NB4 (cell line): ENCODE measurements around the gene SGPP2.

Source experiments
- MYC ChIP-seq: IDR thresholded peaks from 2 replicates; pipeline ENCODE4 v1.6.1; 2011; ENCODE audit warnings: low read depth, low read length
- POLR2A ChIP-seq: IDR thresholded peaks from 2 replicates; pipeline ENCODE4 v1.6.1; 2011; ENCODE audit warnings: mild to moderate bottlenecking; ENCODE audit not compliant: insufficient read length; ENCODE audit errors: extremely low read depth
- TF ChIP-seq, protein P1 (sequence below): IDR thresholded peaks from one replicate; pipeline ENCODE4 v1.5.1; 2012; ENCODE audit warnings: low read depth, low read length
- TF ChIP-seq, protein P2 (sequence below): IDR thresholded peaks from 2 replicates; pipeline ENCODE4 v1.6.1; 2011; ENCODE audit warnings: low read depth, low read length

DNA sequence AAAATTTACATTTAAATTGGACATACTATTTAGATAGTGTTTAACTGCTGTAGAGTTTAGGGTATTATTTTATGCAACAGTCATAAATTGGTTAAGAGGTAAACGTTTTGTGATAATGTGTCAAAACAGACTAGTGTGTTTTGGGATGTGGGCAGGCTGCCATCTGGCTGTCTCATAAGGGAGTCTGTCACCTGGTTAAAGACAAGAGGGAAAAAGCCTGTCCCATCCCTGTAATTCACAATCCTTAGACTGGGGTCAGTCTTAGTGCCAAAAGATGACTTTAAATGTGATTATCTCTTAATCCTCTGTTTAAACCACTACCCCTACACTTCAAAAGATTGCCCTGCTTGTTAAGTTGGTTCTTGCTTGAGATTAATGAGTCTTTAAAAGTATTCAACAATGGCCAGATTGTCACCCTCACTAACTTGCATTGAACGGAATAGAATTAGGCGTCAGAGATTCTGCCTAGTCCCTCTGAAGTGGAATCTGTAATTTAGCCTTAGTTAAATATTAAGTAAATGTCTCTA lies 59.2 kb downstream of the SGPP2 start:
- TF ChIP-seq POLR2A: no peak
- TF ChIP-seq, protein P1, sequence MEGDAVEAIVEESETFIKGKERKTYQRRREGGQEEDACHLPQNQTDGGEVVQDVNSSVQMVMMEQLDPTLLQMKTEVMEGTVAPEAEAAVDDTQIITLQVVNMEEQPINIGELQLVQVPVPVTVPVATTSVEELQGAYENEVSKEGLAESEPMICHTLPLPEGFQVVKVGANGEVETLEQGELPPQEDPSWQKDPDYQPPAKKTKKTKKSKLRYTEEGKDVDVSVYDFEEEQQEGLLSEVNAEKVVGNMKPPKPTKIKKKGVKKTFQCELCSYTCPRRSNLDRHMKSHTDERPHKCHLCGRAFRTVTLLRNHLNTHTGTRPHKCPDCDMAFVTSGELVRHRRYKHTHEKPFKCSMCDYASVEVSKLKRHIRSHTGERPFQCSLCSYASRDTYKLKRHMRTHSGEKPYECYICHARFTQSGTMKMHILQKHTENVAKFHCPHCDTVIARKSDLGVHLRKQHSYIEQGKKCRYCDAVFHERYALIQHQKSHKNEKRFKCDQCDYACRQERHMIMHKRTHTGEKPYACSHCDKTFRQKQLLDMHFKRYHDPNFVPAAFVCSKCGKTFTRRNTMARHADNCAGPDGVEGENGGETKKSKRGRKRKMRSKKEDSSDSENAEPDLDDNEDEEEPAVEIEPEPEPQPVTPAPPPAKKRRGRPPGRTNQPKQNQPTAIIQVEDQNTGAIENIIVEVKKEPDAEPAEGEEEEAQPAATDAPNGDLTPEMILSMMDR: no peak
- TF ChIP-seq MYC: no peak
- TF ChIP-seq, protein P2, sequence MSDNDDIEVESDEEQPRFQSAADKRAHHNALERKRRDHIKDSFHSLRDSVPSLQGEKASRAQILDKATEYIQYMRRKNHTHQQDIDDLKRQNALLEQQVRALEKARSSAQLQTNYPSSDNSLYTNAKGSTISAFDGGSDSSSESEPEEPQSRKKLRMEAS: no peak
